DND-41 (cell line): Measurements from ENCODE around the gene IGF2BP3.

Experiments used
- EZH2 ChIP-seq: IDR thresholded peaks from 3 replicates; pipeline ENCODE4 v1.6.1; 2012; ENCODE audit warnings: borderline replicate concordance, low read depth, mild to moderate bottlenecking, moderate library complexity, low read length, inconsistent platforms; ENCODE audit not compliant: severe bottlenecking
- TF ChIP-seq, protein P1 (sequence below): IDR thresholded peaks from 2 replicates; pipeline ENCODE4 v1.5.1; 2012; ENCODE audit warnings: borderline replicate concordance, low read length, moderate library complexity, mild to moderate bottlenecking; ENCODE audit not compliant: poor library complexity, severe bottlenecking; ENCODE audit errors: extremely low read depth

DNA sequence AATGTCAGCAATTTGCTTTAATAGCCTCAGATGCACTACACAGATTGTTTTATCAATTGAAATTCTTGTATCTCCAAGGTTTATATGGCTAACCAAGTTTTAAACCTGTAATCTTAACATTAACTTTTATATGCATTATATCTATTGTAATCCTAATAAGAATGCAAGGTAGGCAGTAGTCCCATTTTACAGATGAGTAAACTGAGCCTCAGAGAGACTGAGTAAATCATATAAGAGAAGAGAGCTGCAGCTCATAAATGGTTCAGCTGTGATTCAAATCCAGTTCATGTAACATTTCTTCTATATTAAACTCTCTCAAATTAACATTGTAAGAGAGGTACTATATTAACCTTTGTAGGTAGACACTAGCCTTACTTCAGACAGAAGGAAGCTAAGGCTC is 127.2 kb downstream of the IGF2BP3 start:
- TF ChIP-seq, protein P1, sequence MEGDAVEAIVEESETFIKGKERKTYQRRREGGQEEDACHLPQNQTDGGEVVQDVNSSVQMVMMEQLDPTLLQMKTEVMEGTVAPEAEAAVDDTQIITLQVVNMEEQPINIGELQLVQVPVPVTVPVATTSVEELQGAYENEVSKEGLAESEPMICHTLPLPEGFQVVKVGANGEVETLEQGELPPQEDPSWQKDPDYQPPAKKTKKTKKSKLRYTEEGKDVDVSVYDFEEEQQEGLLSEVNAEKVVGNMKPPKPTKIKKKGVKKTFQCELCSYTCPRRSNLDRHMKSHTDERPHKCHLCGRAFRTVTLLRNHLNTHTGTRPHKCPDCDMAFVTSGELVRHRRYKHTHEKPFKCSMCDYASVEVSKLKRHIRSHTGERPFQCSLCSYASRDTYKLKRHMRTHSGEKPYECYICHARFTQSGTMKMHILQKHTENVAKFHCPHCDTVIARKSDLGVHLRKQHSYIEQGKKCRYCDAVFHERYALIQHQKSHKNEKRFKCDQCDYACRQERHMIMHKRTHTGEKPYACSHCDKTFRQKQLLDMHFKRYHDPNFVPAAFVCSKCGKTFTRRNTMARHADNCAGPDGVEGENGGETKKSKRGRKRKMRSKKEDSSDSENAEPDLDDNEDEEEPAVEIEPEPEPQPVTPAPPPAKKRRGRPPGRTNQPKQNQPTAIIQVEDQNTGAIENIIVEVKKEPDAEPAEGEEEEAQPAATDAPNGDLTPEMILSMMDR, result no peak
- no peak for TF ChIP-seq EZH2
